GM12891 (cell line): ENCODE results near the gene ZNF263. TPM values are rescaled to one million over a fixed set of nuclear protein-coding genes. Genes with fewer than 3 reads are reported as not detected.

Source experiments
- DNase-seq: peaks from one replicate; pipeline ENCODE4 v3.0.0; 2011; ENCODE audit warnings: low spot score; ENCODE audit not compliant: insufficient read length
- FAIRE-seq: peaks from 2 replicates; lab custom pipeline; 2011; peaks lifted over from hg19 to GRCh38; lab: Jason Lieb, UNC
- PAX5 ChIP-seq: IDR thresholded peaks from 2 replicates; pipeline ENCODE4 v1.6.1; 2011; ENCODE audit warnings: low read length, moderate library complexity, mild to moderate bottlenecking; ENCODE audit not compliant: insufficient read depth, severe bottlenecking
- POLR2A ChIP-seq: IDR thresholded peaks from 2 replicates; pipeline ENCODE4 v1.6.1; 2011; ENCODE audit warnings: low read depth, low read length, control low read depth
- POLR2AphosphoS5 ChIP-seq: IDR thresholded peaks from 2 replicates; pipeline ENCODE4 v1.6.1; 2011; ENCODE audit warnings: low read depth, low read length, control low read depth
- POU2F2 ChIP-seq: IDR thresholded peaks from 2 replicates; pipeline ENCODE4 v1.6.1; 2011; ENCODE audit warnings: low read depth, mild to moderate bottlenecking, control low read depth, low read length, moderate library complexity
- SPI1 ChIP-seq: IDR thresholded peaks from 2 replicates; pipeline ENCODE4 v1.6.1; 2011; ENCODE audit warnings: low read depth, low read length, control low read depth
- TAF1 ChIP-seq: IDR thresholded peaks from 2 replicates; pipeline ENCODE4 v1.6.1; 2011; ENCODE audit warnings: low read depth, low read length, control low read depth
- polyA plus RNA-seq: library from polyadenylated mRNA; unstranded; fragments of >200 nt; gene quantifications from one replicate; pipeline ENCODE4 v1.2.1, GENCODE V29; 2012; ENCODE audit warnings: low read depth, missing spikeins, inconsistent platforms; ENCODE audit not compliant: missing spikeins

ZNF263 gene
- 19.4 TPM for polyA plus RNA-seq

- DNase-seq (peak; percentile 96), FAIRE-seq (peak; percentile 96)
- TF ChIP-seq POLR2AphosphoS5 (peak; percentile 65; the same call in 1 of the 2 replicates), POLR2A (0 out of 2 replicates have a peak, but pooled peaks have one; percentile 54), POU2F2 (no peak), TAF1 (peak; percentile 59)
Measured at GRCh38 chr16:3282730-3283542, at the start of gene ZNF263. ZNF263 (plus strand) TSS chr16:3283491; CDS start chr16:3283819, 328 bp downstream.

- DNase-seq (no peak), FAIRE-seq (no peak)
- no peak for TF ChIP-seq SPI1
- TF ChIP-seq POLR2A: no peak
Measured at GRCh38 chr16:3234543-3234856, 48.8 kb upstream of the ZNF263 start.

GRCh38 chr16:3234857-3235561, 48.3 kb upstream of the ZNF263 start, which contains the start of gene ZNF200:
ZNF200 (minus strand) TSS chr16:3235158; CDS start chr16:3233755, 1,403 bp downstream.
- DNase-seq (peak; percentile 95), FAIRE-seq (peak; percentile 97)
- TF ChIP-seq POU2F2 (no peak), POLR2AphosphoS5 (peak; percentile 60), PAX5 (peak; percentile 91), POLR2A (peak; percentile 86), TAF1 (peak; percentile 59; the same call in 1 of the 2 replicates), SPI1 (no peak)

GRCh38 chr16:3235856-3236669, 47.2 kb upstream of the ZNF263 start:
- TF ChIP-seq TAF1: no peak
- no peak for TF ChIP-seq PAX5
- no peak for TF ChIP-seq POLR2AphosphoS5
- no peak for TF ChIP-seq POU2F2
- TF ChIP-seq SPI1: no peak
- FAIRE-seq (no peak), DNase-seq (no peak)

- no peak for TF ChIP-seq POLR2AphosphoS5
- no peak for TF ChIP-seq SPI1
- TF ChIP-seq POU2F2: no peak
- no peak for TF ChIP-seq PAX5
- TF ChIP-seq POLR2A: no peak
- no peak for TF ChIP-seq TAF1
- no peak for FAIRE-seq
- no peak for DNase-seq
Measured at GRCh38 chr16:3241761-3242160, 41.5 kb upstream of the ZNF263 start.

- DNase-seq (no peak), FAIRE-seq (no peak)
- TF ChIP-seq SPI1: no peak
- TF ChIP-seq POU2F2: no peak
- TF ChIP-seq TAF1: no peak
- no peak for TF ChIP-seq POLR2A
- TF ChIP-seq PAX5: no peak
- no peak for TF ChIP-seq POLR2AphosphoS5
Measured at GRCh38 chr16:3242709-3243108, 40.6 kb upstream of the ZNF263 start.

GRCh38 chr16:3243882-3244281, 39.4 kb upstream of the ZNF263 start:
- FAIRE-seq (no peak), DNase-seq (no peak)
- TF ChIP-seq SPI1: no peak
- no peak for TF ChIP-seq POLR2AphosphoS5
- TF ChIP-seq TAF1: no peak
- no peak for TF ChIP-seq POLR2A
- no peak for TF ChIP-seq POU2F2
- no peak for TF ChIP-seq PAX5

GRCh38 chr16:3246002-3246401, 37.3 kb upstream of the ZNF263 start:
- FAIRE-seq (no peak), DNase-seq (no peak)
- TF ChIP-seq PAX5 (no peak), POU2F2 (no peak), TAF1 (no peak), POLR2A (no peak)

- FAIRE-seq (no peak), DNase-seq (no peak)
- TF ChIP-seq POLR2AphosphoS5 (no peak), TAF1 (no peak), SPI1 (no peak), PAX5 (no peak), POU2F2 (no peak), POLR2A (no peak)
Measured at GRCh38 chr16:3246876-3247275, 36.4 kb upstream of the ZNF263 start.
